ENCODE data around the gene USP7.

DNA sequence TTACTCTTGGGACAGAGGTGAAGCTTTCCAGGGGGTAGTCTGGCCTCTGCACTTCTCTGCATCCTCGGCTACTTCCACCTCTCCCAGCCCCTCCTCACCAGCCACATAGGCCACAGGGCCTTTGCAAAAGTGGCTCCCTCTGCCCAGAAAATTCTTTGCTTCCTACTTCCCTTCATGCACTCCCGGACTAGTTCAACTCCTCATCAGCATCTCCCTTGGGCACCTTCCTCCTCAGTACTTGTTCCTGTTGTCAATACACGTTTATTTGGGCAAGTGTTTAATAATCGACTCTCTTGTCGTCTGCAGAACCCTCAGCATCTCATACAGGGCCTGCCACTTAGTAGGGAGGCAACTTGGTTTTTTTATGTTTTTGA, 23.1 kb upstream of the USP7 start:
- TF ChIP-seq POLR2AphosphoS5 (IDR thresholded peaks at IDR 0.05), result no peak
- TF ChIP-seq EP300 (IDR thresholded peaks at IDR 0.05), result no peak

All from esophagus muscularis mucosa (tissue), 3 donors.